ENCODE data around the gene DENND1A. TPM values are rescaled to one million over a fixed set of nuclear protein-coding genes. Genes with fewer than 3 reads are reported as not detected.
"Not testable (repeated sequence)": the region's sequence is repeated elsewhere in the genome, so short reads cannot be mapped to it uniquely, and the experiment has no call there.

The DENND1A gene
- total RNA-seq, 1 donor from 2014 or later, result 9.0 TPM

GRCh38 chr9:123763910-123764588 is 165.9 kb downstream of the DENND1A start:
- ATAC-seq, result no peak

DNA sequence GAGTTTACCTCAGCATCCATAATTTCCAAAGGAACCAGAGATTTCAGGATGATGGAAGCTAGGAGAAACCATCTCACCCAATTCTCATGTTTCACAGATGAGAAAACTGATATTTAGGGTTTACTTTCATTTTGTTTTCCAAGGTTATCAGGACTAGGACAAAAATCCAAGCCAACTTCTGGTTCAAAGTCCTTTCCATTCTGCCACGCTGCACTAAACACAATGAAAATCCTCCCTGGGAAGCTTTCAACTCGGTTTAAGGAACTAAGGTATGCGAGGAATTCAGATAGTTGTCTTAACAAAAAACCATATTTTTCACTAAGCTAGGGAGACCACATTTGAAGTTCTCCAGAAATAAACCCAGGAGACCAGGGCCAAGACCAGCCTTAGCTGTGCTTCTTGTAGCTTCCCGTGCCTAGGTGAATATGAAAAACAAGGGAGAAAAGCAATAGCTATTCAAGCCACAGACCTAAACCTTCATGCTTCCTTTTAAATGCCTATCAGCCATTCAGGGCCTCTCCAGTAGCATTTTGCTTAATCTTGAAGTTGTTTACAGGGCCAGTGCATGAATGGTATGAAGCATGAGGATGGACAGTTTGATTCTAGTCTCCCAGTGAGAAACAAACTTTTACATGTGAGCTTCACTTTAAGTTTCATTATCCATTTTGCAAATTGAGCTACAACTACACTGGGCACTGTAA is 167.9 kb downstream of the DENND1A start:
- no peak for ATAC-seq

DNA sequence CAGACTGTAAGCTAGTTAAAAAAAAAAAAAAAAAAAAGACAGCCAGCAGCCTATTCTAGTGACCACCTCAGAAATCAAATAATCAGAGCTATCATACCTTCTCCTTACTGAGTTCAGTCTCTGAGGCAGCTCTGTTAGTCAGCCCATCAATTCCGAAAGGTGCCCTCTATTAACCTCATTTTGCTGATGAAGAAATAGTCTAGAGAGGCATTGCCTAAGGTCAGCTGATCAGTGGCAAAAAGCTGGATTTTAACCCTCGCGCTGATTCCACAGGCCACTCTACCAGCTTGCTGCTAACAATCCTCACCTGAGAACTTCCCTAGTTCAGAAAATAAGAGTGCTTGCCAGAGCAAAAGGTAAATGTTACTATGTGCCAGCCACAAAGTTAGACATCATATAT is 172.0 kb downstream of the DENND1A start:
- no peak for ATAC-seq

- ATAC-seq, result no peak
Measured at GRCh38 chr9:123757547-123757946, 172.4 kb downstream of the DENND1A start.

DNA sequence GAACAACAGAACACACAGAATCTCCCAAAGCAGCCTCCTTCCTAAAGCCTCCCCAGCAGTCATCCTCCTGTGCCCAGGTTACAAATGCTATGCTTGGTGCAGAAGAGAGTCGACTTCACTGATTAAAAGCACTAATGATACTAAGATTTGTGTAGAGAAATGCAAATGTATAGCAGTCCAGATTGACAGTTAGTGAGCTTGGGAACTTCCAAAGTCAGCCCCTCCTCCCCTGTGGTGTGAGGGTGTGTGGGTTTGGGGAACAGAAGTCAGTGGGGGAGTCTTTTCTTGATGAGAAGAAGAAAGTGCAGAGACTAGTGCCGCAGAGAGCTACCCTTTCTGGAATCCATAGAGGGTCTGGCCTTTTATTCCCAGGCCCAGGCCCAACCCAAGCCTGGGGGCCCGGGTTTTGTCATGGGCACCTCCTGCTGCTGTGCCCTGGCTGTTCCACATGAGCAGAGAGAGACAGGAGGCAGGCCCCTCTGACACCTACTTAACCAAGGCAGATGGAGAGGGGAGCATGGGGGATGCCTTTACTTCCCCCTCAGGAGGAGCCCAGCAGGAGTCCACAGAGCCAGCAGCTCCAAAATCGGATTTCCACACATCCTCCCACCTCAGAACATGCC is 173.3 kb downstream of the DENND1A start:
- ATAC-seq, result no peak

DNA sequence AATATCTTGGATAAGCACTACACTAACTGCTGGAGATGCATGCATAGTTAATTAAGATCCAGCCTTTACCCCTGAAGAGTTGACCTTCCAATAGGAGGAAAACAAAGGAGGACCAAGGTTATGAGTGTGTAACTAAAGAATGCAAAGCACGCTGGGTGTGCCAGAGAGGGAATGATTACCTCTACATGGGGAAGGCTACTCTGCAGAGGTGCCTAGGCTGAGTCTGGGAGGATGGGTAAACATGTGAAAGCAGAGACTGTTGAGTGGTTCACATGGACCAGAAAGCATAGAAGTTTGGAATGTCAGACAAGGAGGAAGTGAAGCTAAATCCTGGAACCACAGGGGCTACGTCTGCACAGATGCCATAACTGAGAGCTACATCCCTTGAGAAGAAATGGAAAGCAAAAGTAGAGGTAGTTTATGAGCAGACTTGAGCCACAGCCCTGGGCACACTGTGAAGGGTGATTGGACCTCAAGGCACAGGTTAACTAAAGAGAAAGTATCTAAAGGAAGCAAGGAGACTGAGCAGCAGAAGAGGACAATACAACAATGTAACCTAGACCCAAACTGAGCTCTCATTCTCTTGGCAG is 176.2 kb downstream of the DENND1A start:
- ATAC-seq, result no peak

DNA sequence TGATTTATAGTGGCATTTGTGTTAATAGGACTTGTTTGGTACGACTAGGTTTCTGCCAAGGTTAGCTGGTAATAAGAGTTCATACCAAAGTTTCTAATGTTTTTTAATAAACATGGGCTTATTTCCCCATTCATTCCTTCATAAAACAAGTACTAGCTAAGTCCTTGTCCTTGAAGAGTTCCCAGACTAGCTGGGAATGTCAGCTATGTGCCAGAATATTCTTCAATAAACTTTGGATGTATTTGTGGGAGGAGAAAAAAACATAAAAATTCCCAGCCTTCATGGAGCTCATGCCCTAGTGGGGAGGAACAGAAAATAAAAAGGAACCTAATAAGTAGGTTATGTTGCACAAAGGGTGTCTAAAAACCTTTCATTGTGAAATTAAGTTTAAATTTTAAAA is 176.9 kb downstream of the DENND1A start:
- no peak for ATAC-seq

GRCh38 chr9:123749580-123750202 is 180.2 kb downstream of the DENND1A start:
- peak; percentile 17 for ATAC-seq

GRCh38 chr9:123746765-123747164 is 183.2 kb downstream of the DENND1A start:
- ATAC-seq, result no peak

GRCh38 chr9:123745933-123746332 is 184.0 kb downstream of the DENND1A start:
- ATAC-seq, result no peak

- no peak for ATAC-seq
Measured at GRCh38 chr9:123745451-123745850, 184.5 kb downstream of the DENND1A start.

DNA sequence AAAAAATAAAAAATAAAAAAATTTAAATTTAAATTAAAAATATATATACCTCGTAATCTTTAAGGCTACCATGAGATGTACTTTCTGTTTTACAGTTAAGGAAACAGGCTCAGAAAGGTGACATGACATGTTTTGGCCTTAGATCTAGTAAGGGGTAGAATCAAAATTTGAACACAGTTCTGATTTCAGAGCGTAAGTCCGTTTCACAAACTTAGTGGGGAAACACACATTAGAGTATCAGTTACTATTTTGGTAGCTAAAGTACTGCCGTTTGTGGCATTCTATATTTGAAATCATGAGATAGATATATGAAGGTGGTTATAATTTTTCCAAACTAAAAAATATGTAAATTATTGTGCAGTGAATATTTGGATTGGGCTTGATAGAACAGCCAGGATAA is 186.2 kb downstream of the DENND1A start:
- ATAC-seq, result no peak

- ATAC-seq, result no peak
Measured at GRCh38 chr9:123742009-123742767, 187.7 kb downstream of the DENND1A start.

DNA sequence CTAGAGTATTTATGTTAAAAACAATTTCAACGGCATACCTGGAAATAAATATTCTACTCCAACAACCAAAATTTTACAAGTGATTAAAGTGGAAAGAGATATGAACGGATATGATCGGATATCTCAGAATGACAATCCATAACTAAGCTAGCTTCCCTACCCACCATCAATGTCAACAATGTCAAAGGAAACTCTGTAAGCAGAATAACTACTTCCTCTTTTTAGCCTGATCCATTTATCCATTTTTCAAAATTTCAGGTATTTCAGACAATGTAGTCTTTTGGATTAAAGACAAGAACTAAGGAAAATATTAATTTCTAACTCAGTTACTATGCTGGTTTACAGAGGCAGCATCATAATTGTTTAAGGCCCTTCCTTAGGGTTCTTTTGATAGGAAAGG is 188.7 kb downstream of the DENND1A start:
- no peak for ATAC-seq

DNA sequence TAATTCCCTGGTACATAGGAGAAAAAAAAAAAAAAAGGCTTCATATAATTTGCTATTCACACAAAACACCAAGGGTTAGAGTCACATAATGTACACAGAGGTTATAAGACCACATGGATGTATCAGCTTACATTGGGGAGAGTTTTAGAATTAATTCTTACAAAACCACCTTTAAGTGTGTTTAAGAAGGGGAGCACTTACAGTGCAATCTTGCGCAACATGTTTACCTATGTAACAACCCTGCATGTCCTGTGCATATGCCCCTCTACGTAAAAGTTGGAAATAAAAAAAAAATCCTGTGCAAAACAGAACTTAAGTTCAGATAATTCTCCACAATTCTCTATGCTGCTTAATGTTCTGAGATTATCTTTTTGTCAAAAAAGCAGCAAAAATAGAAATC is 190.0 kb downstream of the DENND1A start:
- no peak for ATAC-seq

GRCh38 chr9:123739387-123739786 is 190.5 kb downstream of the DENND1A start:
- ATAC-seq, result no peak

GRCh38 chr9:123738648-123739047 is 191.3 kb downstream of the DENND1A start:
- ATAC-seq, result no peak

GRCh38 chr9:123735376-123735775 is 194.6 kb downstream of the DENND1A start:
- no peak for ATAC-seq

DNA sequence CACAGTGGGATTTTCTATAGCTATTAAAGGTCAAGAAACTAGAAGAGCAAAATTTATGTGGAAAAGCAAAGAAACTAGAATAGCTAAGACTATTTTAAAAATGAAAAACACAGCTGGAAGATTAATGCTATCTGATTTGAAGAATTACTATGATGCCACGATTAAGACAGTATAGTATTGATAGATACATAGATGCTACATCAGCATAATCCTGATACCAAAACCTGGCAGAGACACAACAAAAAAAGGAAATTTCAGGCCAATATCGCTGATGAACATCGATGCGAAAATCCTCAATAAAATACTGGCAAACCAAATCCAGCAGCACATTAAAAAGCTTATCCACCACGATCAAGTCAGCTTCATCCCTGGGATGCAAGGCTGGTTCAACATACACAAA is 201.4 kb downstream of the DENND1A start:
- ATAC-seq, result not testable (repeated sequence)

GRCh38 chr9:123727332-123727731 is 202.6 kb downstream of the DENND1A start:
- ATAC-seq, result no peak

- ATAC-seq, result no peak
Measured at GRCh38 chr9:123725389-123725788, 204.5 kb downstream of the DENND1A start.

DNA sequence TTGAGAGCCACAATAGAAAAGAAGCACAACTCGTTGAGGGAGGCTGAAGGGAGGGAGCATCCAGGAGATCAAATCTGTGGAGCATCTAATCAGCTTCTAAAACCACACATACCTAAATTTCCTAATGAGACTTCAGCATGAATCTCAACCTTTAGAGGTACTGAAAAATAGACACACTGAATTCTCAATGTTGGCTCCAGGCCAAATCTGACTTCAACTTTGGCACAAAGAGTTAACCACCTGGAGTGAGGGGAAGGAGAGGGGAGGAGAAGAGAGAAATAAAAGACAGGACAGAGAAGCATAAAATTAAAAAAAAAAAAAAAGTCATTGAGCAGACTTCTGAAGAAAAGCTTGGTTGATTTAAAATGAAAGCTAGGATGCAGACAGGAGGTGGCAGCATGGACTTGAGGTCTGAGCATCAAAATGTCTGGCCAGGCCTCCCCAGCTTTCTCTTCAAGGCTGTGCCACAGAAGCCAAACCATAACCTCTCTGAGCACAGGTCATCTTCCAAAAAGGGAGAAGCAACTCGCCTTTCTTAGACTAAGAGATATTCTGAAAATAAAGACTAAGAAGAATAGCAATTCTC is 205.6 kb downstream of the DENND1A start:
- ATAC-seq, result no peak
